GM18499 (cell line): Measurements from ENCODE around the gene WNT9B.

Experiments
- ATAC-seq: cut with Tn5 transposase; IDR thresholded peaks from one replicate; pipeline ENCODE4 v1.9.1; 2021; ENCODE audit warnings: moderate number of reproducible peaks; ENCODE audit not compliant: insufficient read depth, unreplicated experiment

The WNT9B gene

GRCh38 chr17:46851029-46851741, at the start of gene WNT9B:
Gene WNT9B, plus strand, starts transcription at chr17:46851583. Its CDS starts 56 bp downstream, at chr17:46851639.
- no peak for ATAC-seq

GRCh38 chr17:46802800-46803199, 48.6 kb upstream of the WNT9B start:
- ATAC-seq = no peak

- no peak for ATAC-seq
Observed at GRCh38 chr17:46803544-46803943, 47.8 kb upstream of the WNT9B start.

GRCh38 chr17:46805771-46806170, 45.6 kb upstream of the WNT9B start:
- ATAC-seq = no peak

GRCh38 chr17:46809110-46809571, 42.2 kb upstream of the WNT9B start:
- no peak for ATAC-seq

GRCh38 chr17:46810837-46811236, 40.5 kb upstream of the WNT9B start:
- ATAC-seq = no peak

GRCh38 chr17:46811978-46812583, 39.3 kb upstream of the WNT9B start:
- no peak for ATAC-seq

- ATAC-seq = no peak
Observed at GRCh38 chr17:46812624-46813318, 38.6 kb upstream of the WNT9B start.

GRCh38 chr17:46813920-46814319, 37.5 kb upstream of the WNT9B start:
- ATAC-seq = no peak

GRCh38 chr17:46814446-46814845, 36.9 kb upstream of the WNT9B start:
- no peak for ATAC-seq

GRCh38 chr17:46815474-46816353, 35.7 kb upstream of the WNT9B start:
- no peak for ATAC-seq

- no peak for ATAC-seq
Observed at GRCh38 chr17:46817151-46817900, 34.1 kb upstream of the WNT9B start.

GRCh38 chr17:46817901-46818209, 33.5 kb upstream of the WNT9B start:
- no peak for ATAC-seq

GRCh38 chr17:46818316-46818928, 33.0 kb upstream of the WNT9B start, which contains the start of gene WNT3:
Gene WNT3, minus strand, starts transcription at chr17:46818692. Its CDS starts 95 bp downstream, at chr17:46818597.
- no peak for ATAC-seq

- no peak for ATAC-seq
Observed at GRCh38 chr17:46818929-46819859, 32.2 kb upstream of the WNT9B start.

- no peak for ATAC-seq
Observed at GRCh38 chr17:46819906-46820351, 31.5 kb upstream of the WNT9B start.

- no peak for ATAC-seq
Observed at GRCh38 chr17:46820592-46821450, 30.6 kb upstream of the WNT9B start.
